ENCODE data around the gene SLC25A18. TPM values are rescaled to one million over a fixed set of nuclear protein-coding genes. Genes with fewer than 3 reads are reported as not detected.

The SLC25A18 gene, protein sequence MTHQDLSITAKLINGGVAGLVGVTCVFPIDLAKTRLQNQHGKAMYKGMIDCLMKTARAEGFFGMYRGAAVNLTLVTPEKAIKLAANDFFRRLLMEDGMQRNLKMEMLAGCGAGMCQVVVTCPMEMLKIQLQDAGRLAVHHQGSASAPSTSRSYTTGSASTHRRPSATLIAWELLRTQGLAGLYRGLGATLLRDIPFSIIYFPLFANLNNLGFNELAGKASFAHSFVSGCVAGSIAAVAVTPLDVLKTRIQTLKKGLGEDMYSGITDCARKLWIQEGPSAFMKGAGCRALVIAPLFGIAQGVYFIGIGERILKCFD
- 0.13 TPM for polyA plus RNA-seq (2013, experiment 1 of 2)
- polyA plus RNA-seq (2013, experiment 2 of 2) = 0.12 TPM

- peak; percentile 14 for DNase-seq (ENCODE audit: low spot score)
Observed at GRCh38 chr22:17562906-17563870, at the start of gene SLC25A18. SLC25A18 (plus strand) TSS chr22:17563498; CDS start chr22:17579945, 16,447 bp downstream.

DNA sequence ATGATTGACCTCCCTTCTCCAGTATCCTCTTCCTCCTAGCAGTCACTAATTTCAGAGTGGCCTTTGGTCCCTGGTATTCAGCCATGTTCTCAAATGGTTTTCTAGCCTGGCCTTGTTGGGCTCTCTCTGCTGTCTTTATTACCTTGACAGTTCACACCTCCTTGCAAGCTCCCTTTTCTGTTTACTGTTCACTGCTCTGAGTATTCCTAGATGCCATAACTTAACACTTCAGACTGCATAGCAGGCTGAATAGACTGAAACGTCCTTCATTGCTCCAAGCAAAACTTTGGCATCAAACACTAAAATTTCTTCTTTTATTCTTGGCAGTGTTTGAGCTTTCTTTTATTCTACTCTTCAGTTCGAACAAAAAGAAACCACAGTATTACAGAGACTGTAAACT is 49.7 kb upstream of the SLC25A18 start:
- Histone ChIP-seq H3K79me1 (ENCODE audit: low read depth, low read length) (no peaks in the 10 kb centered on the region), H2AFZ (ENCODE audit: low read length) (no peak overlapping the region), H3K18ac (ENCODE audit: low read length) (no peak overlapping the region), H3K9me3 (replicated peaks in 1 of 2; ENCODE audit: control insufficient read depth in 2 of 2, insufficient read depth in 1 of 2, low read depth in 1 of 2, low read length in 2 of 2) (no peaks in the 10 kb centered on the region), H3K9ac (ENCODE audit: low read depth, low read length, poor library complexity) (no peak overlapping the region), H2BK15ac (ENCODE audit: low read length) (no peak overlapping the region), H2BK5ac (ENCODE audit: low read length) (no peak overlapping the region), H2BK12ac (ENCODE audit: low read length) (no peak overlapping the region), H3K23ac (ENCODE audit: low read depth, low read length, poor library complexity) (no peak overlapping the region), H3K27ac (replicated peaks; ENCODE audit: low read length) (no peak overlapping the region), H4K91ac (ENCODE audit: low read depth, low read length, poor library complexity) (no peak overlapping the region), H3K4me1 (ENCODE audit: control insufficient read depth in 2 of 2, insufficient read depth in 1 of 2, low read depth in 1 of 2, low read length in 2 of 2) (no peaks in the 10 kb centered on the region), H2BK120ac (ENCODE audit: low read depth, low read length) (no peak overlapping the region), H3K4me2 (ENCODE audit: insufficient read depth, low read length, poor library complexity, severe bottlenecking) (no peak overlapping the region), H3K36me3 (replicated peaks in 1 of 2; ENCODE audit: control insufficient read depth in 2 of 2, insufficient read depth in 2 of 2, low read length in 2 of 2) (peaks cover 17 to 87% of the 10 kb centered on the region in 2 donors), H3K27me3 (ENCODE audit: control insufficient read depth in 3 of 3, insufficient read depth in 3 of 3, low read depth in 1 of 3, low read length in 3 of 3) (no peaks in the 10 kb centered on the region), H2AK5ac (ENCODE audit: low read depth, low read length) (no peak overlapping the region), H4K8ac (ENCODE audit: low read depth, low read length) (no peak overlapping the region), H3K14ac (ENCODE audit: low read length) (no peak overlapping the region), H3K4ac (ENCODE audit: low read length) (no peak overlapping the region), H3K4me3 (ENCODE audit: low read length in 2 of 2) (no peak overlapping the region)
- WGBS, 2 donors (ENCODE audit: extremely low coverage in 2 of 2, insufficient read length in 2 of 2, insufficient replicate concordance in 1 of 2) = no CpG with 5 or more reads among the region's 2 CpGs
- no peak for DNase-seq (ENCODE audit: low spot score)

More at GRCh38 chr22:17562906-17563870, at the start of gene SLC25A18:
- no peak within 1 kb of the TSS for H3K9ac ChIP-seq (ENCODE audit: low read depth, low read length, poor library complexity)
- peaks cover 9 to 20% of the 10 kb centered on the region in 2 donors for H3K36me3 ChIP-seq (replicated peaks in 1 of 2; ENCODE audit: control insufficient read depth in 2 of 2, insufficient read depth in 2 of 2, low read length in 2 of 2)
- no peak within 1 kb of the TSS for H3K18ac ChIP-seq (ENCODE audit: low read length)
- peak within 1 kb of the TSS; percentile 79 for H2AFZ ChIP-seq (ENCODE audit: low read length)
- peaks cover 4 to 19% of the 10 kb centered on the region in 2 donors for H3K4me1 ChIP-seq (ENCODE audit: control insufficient read depth in 2 of 2, insufficient read depth in 1 of 2, low read depth in 1 of 2, low read length in 2 of 2)
- H3K79me1 ChIP-seq (ENCODE audit: low read depth, low read length) = no peaks in the 10 kb centered on the region
- no peak within 1 kb of the TSS for H2BK5ac ChIP-seq (ENCODE audit: low read length)
- no peak within 1 kb of the TSS for H3K4me3 ChIP-seq (ENCODE audit: low read length in 2 of 2)
- H3K4ac ChIP-seq (ENCODE audit: low read length) = no peak within 1 kb of the TSS
- H3K23ac ChIP-seq (ENCODE audit: low read depth, low read length, poor library complexity) = no peak within 1 kb of the TSS
- H2BK120ac ChIP-seq (ENCODE audit: low read depth, low read length) = no peak within 1 kb of the TSS
- H3K14ac ChIP-seq (ENCODE audit: low read length) = no peak within 1 kb of the TSS
- no peak within 1 kb of the TSS for H4K91ac ChIP-seq (ENCODE audit: low read depth, low read length, poor library complexity)
- H2BK12ac ChIP-seq (ENCODE audit: low read length) = no peak within 1 kb of the TSS
- no peak within 1 kb of the TSS for H2BK15ac ChIP-seq (ENCODE audit: low read length)
- peak within 1 kb of the TSS; percentile 28 for H3K27ac ChIP-seq (replicated peaks; ENCODE audit: low read length)
- no peak within 1 kb of the TSS for H4K8ac ChIP-seq (ENCODE audit: low read depth, low read length)
- peaks cover 6 to 8% of the 10 kb centered on the region in 2 donors for H3K9me3 ChIP-seq (replicated peaks in 1 of 2; ENCODE audit: control insufficient read depth in 2 of 2, insufficient read depth in 1 of 2, low read depth in 1 of 2, low read length in 2 of 2)
- no CpG with 5 or more reads among the region's 17 CpGs for WGBS, 2 donors (ENCODE audit: extremely low coverage in 2 of 2, insufficient read length in 2 of 2, insufficient replicate concordance in 1 of 2)
- no peak within 1 kb of the TSS for H3K4me2 ChIP-seq (ENCODE audit: insufficient read depth, low read length, poor library complexity, severe bottlenecking)
- no peak within 1 kb of the TSS for H2AK5ac ChIP-seq (ENCODE audit: low read depth, low read length)
- H3K27me3 ChIP-seq (ENCODE audit: control insufficient read depth in 3 of 3, insufficient read depth in 3 of 3, low read depth in 1 of 3, low read length in 3 of 3) = no peaks in the 10 kb centered on the region

GRCh38 chr22:17514084-17514483 is 49.2 kb upstream of the SLC25A18 start:
- DNase-seq (ENCODE audit: low spot score) = no peak
- H4K8ac ChIP-seq (ENCODE audit: low read depth, low read length) = no peak overlapping the region
- peaks cover 18 to 87% of the 10 kb centered on the region in 2 donors for H3K36me3 ChIP-seq (replicated peaks in 1 of 2; ENCODE audit: control insufficient read depth in 2 of 2, insufficient read depth in 2 of 2, low read length in 2 of 2)

GRCh38 chr22:17518406-17518805 is 44.9 kb upstream of the SLC25A18 start:
- no peak overlapping the region for H3K4ac ChIP-seq (ENCODE audit: low read length)
- no peak overlapping the region for H4K91ac ChIP-seq (ENCODE audit: low read depth, low read length, poor library complexity)
- DNase-seq (ENCODE audit: low spot score) = no peak
- no peak overlapping the region for H3K4me2 ChIP-seq (ENCODE audit: insufficient read depth, low read length, poor library complexity, severe bottlenecking)
- H2BK15ac ChIP-seq (ENCODE audit: low read length) = no peak overlapping the region
- no peaks in the 10 kb centered on the region for H3K79me1 ChIP-seq (ENCODE audit: low read depth, low read length)
- no peak overlapping the region for H2BK120ac ChIP-seq (ENCODE audit: low read depth, low read length)
- no peak overlapping the region for H3K9ac ChIP-seq (ENCODE audit: low read depth, low read length, poor library complexity)
- no peak overlapping the region for H2AK5ac ChIP-seq (ENCODE audit: low read depth, low read length)
- H3K4me1 ChIP-seq (ENCODE audit: control insufficient read depth in 2 of 2, insufficient read depth in 1 of 2, low read depth in 1 of 2, low read length in 2 of 2) = no peaks in the 10 kb centered on the region
- H3K23ac ChIP-seq (ENCODE audit: low read depth, low read length, poor library complexity) = no peak overlapping the region
- no peak overlapping the region for H3K14ac ChIP-seq (ENCODE audit: low read length)
- H3K27ac ChIP-seq (replicated peaks; ENCODE audit: low read length) = no peak overlapping the region
- H2BK12ac ChIP-seq (ENCODE audit: low read length) = no peak overlapping the region
- H3K27me3 ChIP-seq (ENCODE audit: control insufficient read depth in 3 of 3, insufficient read depth in 3 of 3, low read depth in 1 of 3, low read length in 3 of 3) = no peaks in the 10 kb centered on the region
- H3K9me3 ChIP-seq (replicated peaks in 1 of 2; ENCODE audit: control insufficient read depth in 2 of 2, insufficient read depth in 1 of 2, low read depth in 1 of 2, low read length in 2 of 2) = no peaks in the 10 kb centered on the region
- WGBS, 2 donors (ENCODE audit: extremely low coverage in 2 of 2, insufficient read length in 2 of 2, insufficient replicate concordance in 1 of 2) = no CpG with 5 or more reads among the region's 3 CpGs
- H3K18ac ChIP-seq (ENCODE audit: low read length) = no peak overlapping the region
- H2AFZ ChIP-seq (ENCODE audit: low read length) = no peak overlapping the region
- no peak overlapping the region for H4K8ac ChIP-seq (ENCODE audit: low read depth, low read length)
- no peak overlapping the region for H2BK5ac ChIP-seq (ENCODE audit: low read length)
- H3K4me3 ChIP-seq (ENCODE audit: low read length in 2 of 2) = no peak overlapping the region
- H3K36me3 ChIP-seq (replicated peaks in 1 of 2; ENCODE audit: control insufficient read depth in 2 of 2, insufficient read depth in 2 of 2, low read length in 2 of 2) = peaks cover 5 to 63% of the 10 kb centered on the region in 2 donors

More at GRCh38 chr22:17514084-17514483, 49.2 kb upstream of the SLC25A18 start:
- H3K14ac ChIP-seq (ENCODE audit: low read length) = no peak overlapping the region
- H3K18ac ChIP-seq (ENCODE audit: low read length) = no peak overlapping the region
- H3K23ac ChIP-seq (ENCODE audit: low read depth, low read length, poor library complexity) = no peak overlapping the region
- H3K79me1 ChIP-seq (ENCODE audit: low read depth, low read length) = no peaks in the 10 kb centered on the region
- H3K4me2 ChIP-seq (ENCODE audit: insufficient read depth, low read length, poor library complexity, severe bottlenecking) = no peak overlapping the region
- no peak overlapping the region for H2BK12ac ChIP-seq (ENCODE audit: low read length)
- no peak overlapping the region for H2AK5ac ChIP-seq (ENCODE audit: low read depth, low read length)
- no peak overlapping the region for H3K9ac ChIP-seq (ENCODE audit: low read depth, low read length, poor library complexity)
- no peak overlapping the region for H4K91ac ChIP-seq (ENCODE audit: low read depth, low read length, poor library complexity)
- no peak overlapping the region for H2AFZ ChIP-seq (ENCODE audit: low read length)
- no CpG with 5 or more reads among the region's 7 CpGs for WGBS, 2 donors (ENCODE audit: extremely low coverage in 2 of 2, insufficient read length in 2 of 2, insufficient replicate concordance in 1 of 2)
- no peaks in the 10 kb centered on the region for H3K9me3 ChIP-seq (replicated peaks in 1 of 2; ENCODE audit: control insufficient read depth in 2 of 2, insufficient read depth in 1 of 2, low read depth in 1 of 2, low read length in 2 of 2)
- no peak overlapping the region for H2BK15ac ChIP-seq (ENCODE audit: low read length)
- H3K27me3 ChIP-seq (ENCODE audit: control insufficient read depth in 3 of 3, insufficient read depth in 3 of 3, low read depth in 1 of 3, low read length in 3 of 3) = no peaks in the 10 kb centered on the region
- no peaks in the 10 kb centered on the region for H3K4me1 ChIP-seq (ENCODE audit: control insufficient read depth in 2 of 2, insufficient read depth in 1 of 2, low read depth in 1 of 2, low read length in 2 of 2)
- H3K4ac ChIP-seq (ENCODE audit: low read length) = no peak overlapping the region
- H3K4me3 ChIP-seq (ENCODE audit: low read length in 2 of 2) = no peak overlapping the region
- no peak overlapping the region for H3K27ac ChIP-seq (replicated peaks; ENCODE audit: low read length)
- no peak overlapping the region for H2BK120ac ChIP-seq (ENCODE audit: low read depth, low read length)
- H2BK5ac ChIP-seq (ENCODE audit: low read length) = no peak overlapping the region
